ENCODE results near the gene CILP2.
A peak's percentile ranks its signal among the peaks of the same experiment; 100 is the strongest.

CILP2 gene

DNA sequence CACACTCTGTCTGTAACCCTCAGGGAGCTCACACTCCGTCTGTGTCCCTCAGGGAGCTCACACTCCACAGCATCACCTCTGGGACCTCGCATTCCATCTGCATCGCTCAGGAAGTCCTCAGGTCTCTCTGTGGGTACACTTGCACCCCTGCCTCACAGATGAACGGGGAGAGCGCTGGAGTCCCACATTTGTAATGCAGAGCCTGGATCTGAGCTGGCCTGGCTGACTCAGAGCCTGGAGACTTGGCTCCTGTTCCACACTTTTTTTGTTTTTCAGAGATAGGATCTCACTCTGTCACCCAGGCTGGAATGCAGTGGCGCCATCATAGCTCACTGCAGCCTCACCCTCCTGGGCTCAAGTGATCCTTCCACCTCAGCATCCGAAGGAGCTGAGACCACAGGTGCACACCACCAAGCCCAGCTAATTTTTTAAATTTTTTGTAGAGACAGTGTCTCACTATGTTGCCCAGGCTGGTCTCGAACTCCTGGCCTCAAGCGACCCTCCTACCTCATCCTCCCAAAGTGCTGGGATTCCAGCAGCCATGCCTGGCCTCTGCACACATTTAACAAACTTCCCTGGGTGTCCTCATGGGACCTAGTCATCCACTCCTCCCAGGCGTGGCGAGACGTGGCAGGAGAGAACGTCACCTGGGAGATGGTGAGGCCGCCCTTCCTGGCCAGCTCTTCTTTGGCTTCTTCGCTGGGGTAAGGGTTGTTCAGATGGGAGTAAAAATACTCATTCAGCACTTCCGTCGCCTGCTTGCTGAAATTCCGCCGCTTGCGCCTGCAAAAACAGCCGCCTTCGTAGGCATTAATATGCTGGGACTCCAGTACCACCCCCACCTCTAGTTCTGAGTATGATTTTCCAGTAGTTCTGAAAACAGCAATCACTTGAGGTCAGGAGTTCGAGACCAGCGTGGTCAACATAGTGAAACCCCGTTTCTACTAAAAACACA lies 31.0 kb downstream of the CILP2 start:
- no peak for DNase-seq

DNA sequence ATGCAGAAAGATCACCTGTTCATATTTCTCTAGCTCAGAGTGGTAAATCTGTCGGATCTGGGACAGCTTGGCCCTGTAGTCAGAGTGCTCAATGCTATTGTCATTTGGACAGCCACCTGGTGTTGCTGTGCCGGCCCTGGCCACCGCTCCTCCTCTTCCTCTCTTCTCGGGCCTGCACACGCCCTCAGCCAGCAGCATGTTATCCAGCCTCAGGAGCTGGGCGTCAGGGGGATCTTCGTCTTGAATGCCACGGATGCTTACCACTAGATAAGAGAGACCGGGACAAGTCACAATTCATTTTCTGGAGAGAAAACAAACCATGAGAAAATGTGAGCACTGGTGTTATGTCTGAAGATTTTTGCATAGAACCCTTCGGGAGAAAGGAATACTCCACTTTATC lies 32.5 kb downstream of the CILP2 start:
- no peak for DNase-seq

GRCh38 chr19:19571071-19571786 lies 33.2 kb downstream of the CILP2 start:
- no peak for DNase-seq

DNA sequence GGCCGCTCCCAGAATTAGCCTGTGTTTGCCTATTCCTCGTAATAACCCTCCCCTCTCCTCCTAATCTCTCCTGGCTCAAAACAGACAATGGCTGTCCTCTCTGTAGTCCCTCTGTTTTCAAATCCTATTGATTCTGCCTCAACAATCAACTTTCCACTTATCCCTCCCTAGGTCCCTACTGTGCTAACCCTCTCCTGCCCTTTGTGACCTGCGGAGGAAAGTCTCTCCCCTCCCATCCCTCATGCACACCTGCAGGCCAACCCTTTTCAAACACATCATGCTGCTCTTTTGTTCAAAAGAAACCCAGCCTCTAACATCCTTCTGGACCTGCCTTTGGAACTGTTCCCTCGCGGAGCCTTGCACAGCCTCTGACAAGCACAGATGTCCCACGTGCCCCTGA lies 37.3 kb downstream of the CILP2 start:
- no peak for DNase-seq

- DNase-seq: no peak
Observed at GRCh38 chr19:19578252-19578651, 40.2 kb downstream of the CILP2 start.

- DNase-seq: no peak
Observed at GRCh38 chr19:19579533-19580361, 41.7 kb downstream of the CILP2 start.

DNA sequence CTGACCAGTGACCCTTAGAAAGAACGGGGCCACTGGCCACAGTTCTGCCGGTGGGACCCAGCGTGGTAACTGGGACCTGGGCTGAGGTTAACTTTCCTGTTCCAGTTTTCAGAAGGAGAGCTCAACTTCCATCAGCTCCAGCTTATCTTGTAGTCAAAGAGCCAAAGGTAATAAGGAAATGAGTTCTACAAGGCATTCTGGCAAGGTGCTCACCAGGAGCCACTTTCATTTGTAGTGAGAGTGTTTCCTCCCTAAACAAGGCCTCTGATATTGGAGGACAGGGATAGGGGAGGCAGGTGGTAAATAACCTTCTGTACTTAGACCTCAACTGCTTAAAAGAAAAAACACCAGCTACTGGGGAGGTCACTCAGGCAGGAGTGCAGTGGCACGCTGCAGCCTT lies 42.4 kb downstream of the CILP2 start:
- no peak for DNase-seq

DNA sequence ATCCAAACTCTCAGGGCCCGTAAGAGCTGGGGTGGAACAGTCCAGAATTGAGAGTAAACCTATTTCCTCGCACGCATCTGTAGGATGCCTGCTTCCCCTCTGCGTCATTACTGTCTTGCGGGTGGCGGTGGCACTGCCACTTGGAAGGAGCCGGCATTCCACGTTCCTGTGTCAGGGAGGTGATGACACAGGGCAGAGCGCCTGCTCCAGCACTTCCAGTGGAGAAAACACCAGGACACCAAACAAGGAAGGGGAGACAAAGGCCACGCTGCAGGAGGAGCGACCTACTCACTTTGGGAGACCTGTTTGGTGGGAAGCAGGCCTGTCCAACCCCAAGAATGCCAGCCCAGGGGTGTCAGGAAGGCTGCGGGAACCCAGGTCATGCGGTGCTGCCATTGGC lies 43.3 kb downstream of the CILP2 start:
- no peak for DNase-seq

DNA sequence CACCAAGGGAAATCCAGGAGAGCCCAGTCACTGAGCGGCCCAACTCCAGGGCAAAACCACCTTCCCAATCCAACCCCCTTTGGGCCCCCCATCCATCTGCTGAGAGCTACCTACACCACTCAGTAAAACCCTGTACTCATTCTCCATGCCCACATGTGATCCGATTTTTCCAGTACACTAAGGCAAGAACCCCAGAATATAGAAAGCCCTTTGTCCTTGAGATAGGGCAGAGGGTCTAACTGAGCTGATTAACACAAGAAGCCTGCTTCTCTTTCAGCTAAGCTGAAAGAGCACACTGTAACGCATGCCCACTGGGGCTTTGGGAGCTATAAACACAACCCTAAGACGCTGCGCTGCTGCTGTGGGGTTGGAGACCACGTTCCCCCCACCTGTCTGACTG lies 44.4 kb downstream of the CILP2 start:
- no peak for DNase-seq

DNA sequence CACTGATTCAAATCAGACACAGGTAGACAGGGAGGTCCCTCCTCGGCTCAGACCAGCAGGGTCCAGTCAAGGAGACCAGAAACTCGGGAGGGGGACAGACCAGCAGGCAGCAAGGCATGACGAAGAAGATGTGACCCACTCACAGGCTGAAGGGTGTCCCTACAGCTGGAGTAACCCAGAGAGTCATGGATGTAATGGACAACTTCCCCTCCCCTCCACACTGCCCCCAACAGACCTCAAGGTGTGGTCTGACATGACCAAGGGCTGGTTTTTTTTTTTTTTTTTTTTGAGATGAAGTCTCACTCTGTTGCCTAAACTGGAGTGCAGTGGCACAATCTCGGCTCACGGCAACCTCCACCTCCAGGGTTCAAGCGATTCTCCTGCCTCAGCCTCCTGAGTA lies 46.3 kb downstream of the CILP2 start:
- no peak for DNase-seq

- no peak for DNase-seq
Observed at GRCh38 chr19:19587771-19588170, 49.7 kb downstream of the CILP2 start.

DNA sequence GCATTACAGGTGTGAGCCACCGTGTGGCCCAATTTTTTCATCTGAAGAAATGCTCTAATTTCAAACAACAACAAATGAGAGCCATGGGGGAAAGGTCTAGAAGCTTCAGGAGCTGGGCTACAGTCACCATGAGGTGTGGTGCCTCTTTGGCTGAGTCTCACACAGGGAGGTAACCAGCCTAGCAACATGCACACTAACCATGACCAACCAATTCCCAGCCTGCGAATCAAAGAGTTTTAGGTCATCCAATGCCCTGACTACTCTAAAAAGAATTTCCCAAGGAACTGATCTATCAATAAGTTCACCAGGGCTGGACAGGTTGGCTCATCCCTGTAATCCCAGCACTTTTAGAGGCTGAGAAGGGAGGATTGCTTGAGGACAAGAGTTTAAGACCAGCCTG lies 50.5 kb downstream of the CILP2 start:
- DNase-seq: no peak

DNA sequence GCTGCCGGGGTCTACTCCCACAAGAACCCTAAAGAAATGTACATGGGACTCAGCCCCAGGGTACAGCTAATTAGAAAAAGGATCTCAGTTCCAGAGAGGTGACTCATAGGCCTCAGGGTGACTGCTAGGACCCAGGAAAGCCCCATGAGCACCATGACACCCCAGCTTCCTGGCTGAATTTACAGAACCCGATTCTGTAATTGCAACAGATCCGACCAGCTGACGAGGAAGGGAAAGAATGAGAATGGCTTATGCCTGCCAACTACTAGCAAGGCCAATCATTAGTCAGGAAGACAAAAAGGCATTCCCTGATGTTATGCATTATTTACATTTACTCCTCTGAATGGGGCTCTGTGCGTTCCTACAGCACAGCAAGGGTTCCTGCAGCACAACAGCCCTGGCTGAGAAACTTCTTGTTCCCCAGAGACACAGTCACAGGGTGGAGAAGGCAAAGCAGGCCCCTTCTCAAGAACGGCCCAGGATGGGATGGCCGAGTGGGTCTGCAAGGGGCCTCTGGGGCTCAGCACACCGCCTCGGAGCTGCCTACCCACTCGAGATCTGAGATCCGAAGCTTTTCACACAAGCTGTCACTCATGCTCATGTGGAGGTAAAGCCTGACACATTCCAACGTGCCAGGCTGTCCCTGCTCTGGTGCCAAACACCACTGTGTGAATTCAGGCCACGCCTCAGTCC lies 53.2 kb downstream of the CILP2 start:
- peak; percentile 96 for DNase-seq

DNA sequence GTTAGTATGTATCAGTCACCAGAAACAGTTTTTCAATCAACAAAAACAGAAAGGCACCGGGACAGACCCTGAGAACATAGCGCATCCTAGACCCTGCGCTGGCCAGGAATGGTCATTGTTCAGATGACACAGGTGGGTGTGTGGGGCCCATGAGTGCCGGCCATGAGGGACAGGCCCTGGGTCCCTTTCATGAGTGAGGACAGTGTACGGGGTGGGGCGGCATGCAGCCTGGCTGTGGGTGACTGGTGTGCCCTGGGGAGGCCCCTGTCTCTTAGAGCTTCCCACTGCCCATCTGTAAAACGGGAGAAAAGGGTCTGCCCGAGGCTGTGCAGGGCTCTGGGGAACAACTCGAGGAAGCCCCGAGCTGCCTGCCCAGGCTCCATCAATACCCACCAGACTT lies 54.6 kb downstream of the CILP2 start:
- DNase-seq: no peak

DNA sequence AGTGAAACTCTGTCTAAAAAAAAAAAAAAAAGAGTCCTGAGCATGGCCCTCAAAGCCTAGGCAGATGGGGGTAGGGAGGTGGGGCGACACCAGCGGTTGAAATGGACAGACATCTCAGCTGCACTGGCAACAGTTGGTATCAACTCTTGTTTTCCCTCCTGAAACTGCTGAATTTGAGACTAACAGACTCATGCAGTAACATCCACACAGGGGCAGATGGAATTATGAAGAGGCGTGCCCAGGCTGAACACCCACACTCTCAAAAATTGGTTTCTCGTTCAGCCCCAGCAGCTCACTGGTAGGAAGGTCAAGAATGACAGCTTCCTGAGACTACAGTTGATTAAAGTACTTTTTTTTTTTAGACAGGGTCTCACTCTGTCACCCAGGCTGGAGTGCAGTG lies 56.3 kb downstream of the CILP2 start:
- peak; percentile 68 for DNase-seq

GRCh38 chr19:19595171-19595701 lies 57.2 kb downstream of the CILP2 start:
- peak; percentile 78 for DNase-seq

Measured in suppressor macrophage treated with lipopolysaccharide for 4 hours (primary cell).